GM18511 (cell line): Measurements from ENCODE around the gene DDA1.

Source experiments
- ATAC-seq: cut with Tn5 transposase; IDR thresholded peaks from one replicate; pipeline ENCODE4 v1.9.1; 2021; ENCODE audit warnings: mild to moderate bottlenecking, moderate library complexity; ENCODE audit not compliant: unreplicated experiment

The DDA1 gene

GRCh38 chr19:17328517-17329365 lies 19.4 kb downstream of the DDA1 start:
- ATAC-seq = no peak

DNA sequence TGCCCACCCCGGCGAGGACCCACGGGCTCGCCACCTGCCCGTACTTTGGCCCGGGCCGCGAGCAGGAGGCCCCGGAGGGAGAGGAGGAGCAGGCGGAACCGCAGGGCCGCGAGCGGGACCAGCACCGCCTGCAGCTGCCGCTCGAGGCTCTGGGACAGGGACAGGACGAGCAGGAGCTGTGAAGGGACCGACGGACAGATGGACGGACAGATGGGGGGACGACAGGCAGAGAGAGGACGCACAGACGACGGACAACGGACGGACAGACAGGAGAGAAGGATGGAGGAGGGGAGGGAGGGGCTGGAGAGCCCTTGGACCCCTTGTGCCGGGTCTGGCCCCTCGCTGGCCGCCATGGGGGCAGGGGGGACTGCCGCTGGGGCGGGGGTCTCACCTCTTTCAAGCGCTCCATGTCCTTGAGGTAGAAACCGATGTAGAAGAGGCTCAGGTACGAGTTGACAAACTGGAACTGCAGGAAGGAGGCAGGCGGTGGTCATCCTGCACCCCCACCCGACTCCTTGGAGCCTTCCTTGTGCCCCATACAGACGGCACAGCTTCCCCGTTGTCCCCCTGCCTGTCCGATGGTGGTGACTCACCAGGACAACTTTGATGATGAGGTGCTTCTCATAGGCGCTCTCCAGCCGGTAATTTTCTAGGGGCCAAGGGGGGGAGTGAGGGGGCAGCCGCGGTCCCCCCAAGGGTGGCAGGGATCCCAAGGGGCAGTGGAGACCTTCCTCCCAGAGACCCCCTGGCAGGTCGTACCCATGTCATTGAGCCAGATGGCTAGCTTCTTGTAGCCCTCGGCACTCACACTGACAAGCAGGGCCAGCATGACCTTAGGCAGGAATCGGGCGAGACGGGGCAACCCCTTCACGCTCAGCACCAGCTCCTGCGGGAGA lies 20.3 kb downstream of the DDA1 start:
- no peak for ATAC-seq

DNA sequence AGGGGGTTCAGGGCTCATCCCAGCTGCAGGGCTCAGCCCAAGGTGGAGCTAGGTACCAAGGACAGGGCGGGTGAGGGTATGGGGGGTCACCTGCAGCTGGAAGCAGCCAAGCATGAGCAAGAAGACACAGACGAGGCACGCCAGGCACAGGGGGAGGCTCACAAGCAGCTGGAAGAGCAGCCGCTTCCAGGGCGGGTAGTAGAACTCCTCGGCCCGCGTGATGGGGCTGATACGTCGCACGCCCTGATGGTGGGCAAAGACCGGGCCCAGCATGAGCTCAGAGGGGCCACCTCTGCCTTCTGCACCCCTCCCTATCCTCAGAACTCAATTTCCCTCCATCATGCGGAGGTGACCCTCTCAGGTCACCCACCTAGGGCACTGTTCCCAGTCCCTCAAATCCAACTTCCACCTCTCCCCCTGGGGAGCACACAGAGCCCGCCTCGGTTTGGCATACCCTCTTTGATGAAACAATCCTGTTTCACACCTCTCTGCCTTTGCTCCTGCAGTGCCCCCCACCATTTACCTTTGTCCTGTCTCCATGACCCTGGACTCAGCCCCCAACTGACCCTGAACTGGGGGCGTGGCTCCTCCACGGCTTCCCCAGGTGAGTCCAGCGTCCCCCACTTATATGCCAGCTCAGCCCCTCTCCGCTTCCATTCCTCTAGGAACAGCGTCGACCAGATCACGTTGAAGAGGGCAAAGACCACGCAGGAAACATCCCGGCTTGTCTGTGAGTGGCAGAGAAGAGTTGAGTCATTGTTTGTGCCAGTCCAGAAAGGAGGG lies 21.1 kb downstream of the DDA1 start:
- ATAC-seq = no peak

GRCh38 chr19:17331045-17331558 lies 21.7 kb downstream of the DDA1 start:
- ATAC-seq = no peak

DNA sequence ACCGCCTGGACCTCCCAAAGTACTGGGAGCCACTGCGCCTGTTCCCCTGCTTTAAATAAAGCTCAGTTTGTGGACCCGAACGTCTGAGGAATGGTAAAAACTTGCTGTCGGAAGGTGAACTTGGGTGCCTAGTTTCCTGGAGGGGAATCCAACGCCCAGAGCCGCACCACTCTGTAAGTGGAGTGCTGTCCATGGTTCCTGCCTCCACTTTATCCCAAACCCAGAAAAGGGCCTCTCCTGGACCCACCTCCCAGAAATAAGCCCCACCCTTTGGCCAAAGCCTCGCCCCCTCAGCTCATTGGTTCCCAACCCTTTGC lies 23.0 kb downstream of the DDA1 start:
- ATAC-seq = no peak

DNA sequence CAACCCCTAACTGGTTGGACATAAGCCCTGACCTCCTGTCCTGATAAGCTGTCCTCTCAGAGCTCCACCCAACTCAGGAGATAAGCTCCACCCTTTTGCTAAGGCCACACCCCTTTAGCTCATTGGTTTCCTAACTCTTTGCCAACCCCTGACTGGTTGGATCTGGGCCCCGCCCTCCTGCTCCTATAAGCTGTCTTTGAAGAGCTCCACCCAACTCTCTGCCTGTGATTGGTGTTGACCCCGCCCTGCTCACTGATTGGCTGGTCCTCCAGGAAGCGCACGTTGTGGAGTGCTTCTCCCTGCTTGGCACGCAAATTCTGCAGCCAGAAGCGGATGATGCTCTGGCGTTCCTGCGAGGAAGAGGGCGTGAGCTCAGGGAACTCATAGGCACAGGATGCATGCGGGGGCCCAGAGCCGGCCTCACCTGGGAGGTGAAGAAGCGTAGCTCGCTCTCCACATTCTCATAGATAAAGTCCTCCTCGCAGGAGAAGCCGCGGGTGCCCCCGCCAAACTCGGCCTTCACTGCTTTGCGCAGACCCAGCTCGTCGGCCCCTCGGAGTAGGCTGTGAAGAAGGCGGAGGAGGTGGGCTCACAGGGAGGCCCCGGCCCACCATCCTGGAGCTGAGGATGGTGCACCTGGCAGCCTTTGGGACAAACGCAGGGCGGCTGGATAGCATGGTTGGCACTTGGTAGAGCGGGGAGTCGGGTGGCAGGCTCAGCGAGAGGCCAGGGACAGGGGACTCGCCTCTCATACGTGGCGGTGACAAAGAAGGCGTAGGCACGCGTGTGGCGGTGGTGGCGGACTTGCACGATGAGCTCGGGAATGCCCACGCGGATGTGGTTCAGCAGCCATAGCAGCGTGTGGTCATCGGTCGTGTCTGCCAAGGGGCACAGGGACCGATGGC lies 23.6 kb downstream of the DDA1 start:
- ATAC-seq = no peak

GRCh38 chr19:17333611-17334413 lies 24.4 kb downstream of the DDA1 start:
- ATAC-seq = no peak

GRCh38 chr19:17334414-17335409 lies 25.3 kb downstream of the DDA1 start, which contains the start of gene ANO8:
Gene ANO8 (minus strand): TSS chr19:17334855. CDS start chr19:17334670, 185 bp downstream.
- ATAC-seq = peak; percentile 56

GRCh38 chr19:17335575-17335974 lies 26.2 kb downstream of the DDA1 start:
- no peak for ATAC-seq

GRCh38 chr19:17336872-17337674 lies 27.7 kb downstream of the DDA1 start, which contains the start of gene GTPBP3:
Gene GTPBP3 (plus strand): TSS chr19:17337553. CDS start chr19:17337612, 59 bp downstream.
- peak; percentile 73 for ATAC-seq

DNA sequence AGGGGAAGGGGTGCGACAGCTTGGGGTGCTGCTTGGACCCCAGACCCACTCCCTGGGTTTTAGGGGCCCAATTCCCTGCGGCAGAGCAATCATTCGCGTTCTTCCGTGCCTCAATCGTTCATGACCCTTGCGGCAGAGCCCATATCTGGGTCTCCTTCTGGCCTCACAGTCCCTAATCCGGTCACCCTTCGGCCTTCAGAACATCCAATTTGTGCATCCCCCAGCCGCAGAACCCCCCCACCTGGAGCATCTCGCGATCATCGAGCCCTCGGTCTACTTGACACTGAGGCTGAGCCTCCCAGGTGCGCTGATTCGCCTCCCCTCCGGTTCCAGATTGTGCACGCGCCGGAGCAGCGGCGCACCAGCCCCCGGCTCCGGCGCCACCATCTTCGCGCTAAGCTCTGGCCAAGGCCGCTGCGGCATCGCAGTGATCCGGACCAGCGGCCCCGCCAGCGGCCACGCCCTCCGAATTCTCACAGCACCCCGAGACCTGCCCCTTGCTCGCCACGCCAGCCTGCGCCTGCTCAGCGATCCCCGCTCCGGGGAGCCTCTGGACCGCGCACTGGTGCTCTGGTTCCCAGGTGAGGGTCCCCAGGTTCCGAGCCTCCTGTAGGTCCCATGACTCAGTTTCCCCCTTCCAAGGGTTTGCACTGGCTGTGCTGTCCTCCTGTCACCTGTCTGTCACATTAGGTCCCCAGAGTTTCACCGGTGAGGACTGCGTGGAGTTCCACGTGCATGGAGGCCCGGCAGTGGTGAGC lies 28.5 kb downstream of the DDA1 start:
- ATAC-seq = no peak

DNA sequence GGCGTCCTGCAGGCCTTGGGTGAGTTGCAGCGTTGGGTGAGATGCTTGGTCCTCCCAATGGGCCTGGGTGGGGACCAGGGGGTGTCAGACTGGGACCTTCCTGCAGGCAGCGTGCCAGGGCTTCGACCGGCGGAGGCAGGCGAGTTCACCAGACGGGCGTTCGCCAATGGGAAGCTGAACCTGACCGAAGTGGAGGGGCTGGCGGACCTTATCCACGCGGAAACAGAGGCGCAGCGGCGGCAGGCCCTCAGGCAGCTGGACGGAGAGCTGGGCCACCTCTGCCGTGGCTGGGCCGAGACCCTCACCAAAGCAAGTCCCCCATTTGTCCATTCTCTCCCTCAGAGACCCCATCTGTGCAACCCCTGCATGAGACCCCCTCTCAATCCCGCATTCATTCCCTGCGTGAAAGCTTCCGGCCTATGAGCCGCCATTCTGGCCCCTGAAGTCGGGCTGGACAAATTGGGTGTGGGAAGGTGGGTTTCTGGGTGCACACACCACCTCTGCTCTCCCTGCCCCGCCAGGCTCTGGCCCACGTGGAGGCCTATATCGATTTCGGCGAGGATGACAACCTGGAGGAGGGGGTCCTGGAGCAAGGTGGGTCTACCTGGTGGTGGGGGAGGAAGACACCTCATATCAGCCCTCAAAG lies 29.2 kb downstream of the DDA1 start:
- no peak for ATAC-seq

DNA sequence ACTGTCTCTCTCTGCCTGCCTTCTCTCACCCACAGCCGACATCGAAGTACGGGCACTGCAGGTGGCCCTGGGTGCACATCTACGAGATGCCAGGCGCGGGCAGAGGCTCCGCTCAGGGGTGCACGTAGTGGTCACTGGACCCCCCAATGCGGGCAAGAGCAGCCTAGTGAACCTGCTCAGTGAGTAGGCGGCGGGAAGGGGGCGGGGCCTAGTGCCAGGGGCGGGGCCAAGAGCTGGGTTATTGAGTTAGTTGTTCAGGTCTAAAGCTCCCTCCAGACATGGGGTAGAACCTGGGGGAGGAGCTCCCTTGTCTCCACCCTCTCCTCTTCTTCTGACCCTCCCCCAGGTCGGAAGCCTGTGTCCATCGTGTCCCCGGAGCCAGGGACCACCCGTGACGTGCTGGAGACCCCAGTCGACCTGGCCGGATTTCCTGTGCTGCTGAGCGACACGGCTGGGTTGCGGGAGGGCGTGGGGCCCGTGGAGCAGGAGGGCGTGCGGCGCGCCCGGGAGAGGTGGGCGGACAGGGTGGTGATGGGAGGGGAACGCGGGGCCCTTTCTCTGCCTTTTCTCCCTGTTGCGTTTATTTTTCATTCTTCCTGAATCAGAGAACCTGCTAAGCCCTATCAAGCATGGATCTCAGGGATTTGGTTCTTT lies 29.9 kb downstream of the DDA1 start:
- ATAC-seq = no peak

GRCh38 chr19:17340302-17340870 lies 31.0 kb downstream of the DDA1 start:
- ATAC-seq = no peak

GRCh38 chr19:17340871-17341357 lies 31.6 kb downstream of the DDA1 start:
- no peak for ATAC-seq
